CD4-positive, alpha-beta T cell treated with Interleukin-1 beta for 1 hour (primary cell): ENCODE data around the gene TMEM143.
"Not testable (repeated sequence)": the region's sequence is repeated elsewhere in the genome, so short reads cannot be mapped to it uniquely, and the experiment has no call there.

Experiments used
- DNase-seq, 2 donors: peaks; one replicate each; pipeline ENCODE4 v3.0.0-alpha.2; 2020 to 2022

Gene TMEM143

GRCh38 chr19:48325265-48325910, 38.4 kb downstream of the TMEM143 start, which contains the start of gene EMP3:
Gene EMP3 (plus strand): TSS chr19:48325552. CDS start chr19:48326845, 1,293 bp downstream.
- peak; percentile 89 for DNase-seq

GRCh38 chr19:48321622-48322591, 41.8 kb downstream of the TMEM143 start:
- peak; percentile 99 for DNase-seq

DNA sequence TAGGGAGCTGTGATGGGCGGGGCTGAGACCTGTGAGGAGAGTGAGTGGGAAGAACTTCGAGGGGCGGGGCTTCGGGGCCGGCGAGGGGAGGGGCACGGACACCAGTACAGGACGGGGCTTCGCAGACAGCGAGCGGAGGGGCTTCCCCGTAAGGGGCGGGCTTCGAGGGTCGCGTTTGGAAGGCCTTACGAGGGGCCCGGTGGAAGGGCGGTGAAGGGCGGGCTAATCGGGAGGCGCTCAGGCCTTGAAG, 42.4 kb downstream of the TMEM143 start:
- peak; percentile 98 to 99 for DNase-seq

GRCh38 chr19:48319647-48320541, 43.8 kb downstream of the TMEM143 start:
- DNase-seq: peak; percentile 75 to 79

DNA sequence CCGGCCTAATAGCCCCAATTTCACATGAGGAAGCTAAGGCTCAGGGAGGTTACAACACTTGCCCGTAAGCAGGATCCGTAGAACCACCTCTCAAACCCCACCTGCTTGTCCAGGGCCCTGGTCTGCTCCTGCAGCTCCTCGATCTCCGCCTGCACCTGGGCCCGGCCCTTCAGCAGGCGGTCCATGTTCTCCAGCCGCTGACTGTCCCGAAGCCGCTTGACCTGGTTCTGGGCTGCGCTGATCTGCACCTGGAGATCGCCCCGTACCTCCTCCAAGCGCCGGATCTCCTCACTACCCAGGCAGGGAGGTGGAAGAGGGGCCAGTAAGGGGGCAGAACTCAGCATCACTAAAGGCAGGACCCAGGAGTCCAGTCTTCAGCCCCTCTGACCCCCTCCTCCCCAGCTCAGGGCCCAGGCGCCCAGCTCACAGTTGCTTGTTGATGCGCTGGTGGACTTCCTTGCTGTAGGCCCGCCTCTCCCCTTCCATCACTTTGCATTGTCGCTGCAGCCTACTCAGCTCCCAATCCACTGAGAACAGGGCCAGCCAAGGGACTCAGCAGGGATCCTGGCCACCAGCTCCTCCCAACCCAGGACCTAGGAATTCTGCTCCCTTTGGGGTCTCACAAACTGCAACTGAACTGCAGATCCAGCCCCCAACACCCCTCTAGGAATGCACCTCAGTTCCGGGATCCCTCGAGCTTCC, 45.3 kb downstream of the TMEM143 start:
- DNase-seq: no peak

- DNase-seq: not testable (repeated sequence)
These were observed 46.1 kb downstream of the TMEM143 start for GRCh38 chr19:48317708-48317960.

DNA sequence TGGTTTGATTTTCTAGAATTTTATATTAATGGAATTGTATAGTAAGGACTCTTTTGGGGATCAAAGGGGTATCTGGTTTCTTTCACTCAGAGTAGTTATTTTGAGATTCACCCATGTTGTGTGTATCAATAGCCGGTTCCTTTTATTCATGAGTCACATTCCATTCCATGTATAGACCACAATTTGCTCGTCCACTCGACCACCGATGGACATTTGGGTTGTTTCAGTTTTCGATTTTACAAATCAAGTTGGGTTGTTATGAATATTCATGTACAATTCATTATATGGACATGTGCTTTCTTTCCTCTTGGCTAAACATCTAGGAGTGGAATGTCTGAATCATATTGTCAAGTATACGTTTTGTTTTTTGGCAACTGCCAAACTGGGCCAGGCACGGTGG, 48.0 kb downstream of the TMEM143 start:
- no peak for DNase-seq

DNA sequence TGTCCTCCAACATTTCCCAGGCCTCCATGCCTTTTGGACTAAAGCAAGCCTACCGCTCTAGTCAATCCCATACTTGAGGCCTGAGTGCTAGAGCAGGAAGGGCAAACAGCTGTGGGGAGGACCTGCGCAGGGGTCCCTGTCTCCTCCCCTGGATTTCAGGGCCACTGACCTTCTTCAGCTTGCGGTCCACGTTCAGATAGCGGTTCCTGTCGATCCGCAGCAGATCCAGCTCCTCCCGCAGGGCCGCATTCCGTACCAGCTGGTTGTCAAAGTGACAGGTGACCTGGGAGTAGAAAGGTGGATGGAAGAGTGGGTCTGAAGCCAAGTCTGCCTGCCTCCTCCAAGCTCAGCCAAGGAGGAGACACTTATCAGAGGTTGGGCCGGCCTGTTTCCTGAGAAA, 52.4 kb downstream of the TMEM143 start:
- DNase-seq: no peak

- DNase-seq: no peak
These were observed 53.5 kb downstream of the TMEM143 start for GRCh38 chr19:48310227-48310626.

- not testable (repeated sequence) for DNase-seq
These were observed 54.0 kb downstream of the TMEM143 start for GRCh38 chr19:48309731-48310130.

- DNase-seq: no peak
These were observed 54.8 kb downstream of the TMEM143 start for GRCh38 chr19:48308631-48309586.

GRCh38 chr19:48303866-48304265, 59.9 kb downstream of the TMEM143 start:
- DNase-seq: no peak

- DNase-seq: no peak
These were observed 60.4 kb downstream of the TMEM143 start for GRCh38 chr19:48303367-48303766.

GRCh38 chr19:48302600-48302959, 61.2 kb downstream of the TMEM143 start:
- no peak for DNase-seq

- DNase-seq: no peak
These were observed 61.7 kb downstream of the TMEM143 start for GRCh38 chr19:48301886-48302599.

- DNase-seq: no peak
These were observed 65.8 kb downstream of the TMEM143 start for GRCh38 chr19:48297975-48298374.

DNA sequence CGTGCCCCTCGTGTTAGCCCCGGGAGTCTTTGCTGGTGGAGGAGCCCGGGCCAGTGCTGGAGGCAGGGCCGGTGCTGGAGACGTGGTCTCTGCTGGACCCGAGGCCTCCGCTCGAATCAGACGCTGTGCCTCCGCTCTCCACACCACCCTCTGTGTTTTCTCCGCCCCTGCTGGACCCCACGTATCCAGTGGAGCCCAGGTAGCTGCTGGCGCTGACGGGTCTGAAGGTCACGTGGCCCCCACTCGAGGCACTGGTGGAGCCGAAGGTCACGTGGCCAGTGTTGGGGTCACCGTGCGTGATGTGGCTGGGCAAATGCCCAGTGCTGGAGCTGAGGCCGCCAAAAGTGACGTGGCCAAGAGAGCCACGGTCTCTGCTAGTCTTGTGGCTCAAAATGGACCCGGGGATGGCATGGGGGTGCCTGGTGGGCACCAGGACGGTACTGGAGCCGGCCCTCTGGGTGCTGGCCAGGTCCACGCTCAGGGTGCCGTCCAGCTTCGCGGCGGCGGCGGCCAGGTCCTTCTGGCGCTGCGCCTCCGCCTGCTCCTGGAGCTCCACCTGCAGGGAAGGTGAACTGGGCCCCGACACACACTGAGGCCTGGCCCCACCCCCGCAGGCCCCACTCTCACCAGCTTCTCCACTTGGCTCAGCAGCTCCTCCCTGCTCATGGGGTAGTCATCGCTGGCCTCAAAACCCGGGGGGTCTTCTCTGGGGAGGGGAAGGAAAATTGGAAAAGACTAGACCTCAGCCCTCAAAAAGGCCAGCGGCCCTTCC, 66.6 kb downstream of the TMEM143 start:
- DNase-seq: no peak

- DNase-seq: no peak
These were observed 68.3 kb downstream of the TMEM143 start for GRCh38 chr19:48295458-48295857.

GRCh38 chr19:48292798-48293197, 70.9 kb downstream of the TMEM143 start:
- no peak for DNase-seq

DNA sequence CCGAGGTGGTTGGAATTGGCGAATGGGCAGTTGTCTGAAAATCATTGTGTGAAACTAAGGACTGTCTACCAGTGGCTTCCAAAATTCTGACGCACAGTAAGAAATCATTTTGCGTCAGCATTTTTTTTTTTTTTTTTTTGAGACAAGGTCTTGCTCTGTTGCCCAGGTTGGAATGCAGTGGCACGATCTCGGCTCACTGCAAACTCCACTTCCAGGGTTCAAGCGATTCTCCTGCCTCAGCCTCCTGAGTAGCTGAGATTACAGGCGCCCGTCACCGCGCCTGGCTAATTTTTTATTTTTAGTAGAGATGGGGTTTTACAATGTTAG, 72.3 kb downstream of the TMEM143 start:
- DNase-seq: not testable (repeated sequence)
